ENCODE measurements around the gene HBA2.
"Not testable (repeated sequence)": the region's sequence is repeated elsewhere in the genome, so short reads cannot be mapped to it uniquely, and the experiment has no call there.

Gene HBA2

GRCh38 chr16:204046-204445 is 31.4 kb downstream of the HBA2 start:
- DNase-seq, result not testable (repeated sequence)

GRCh38 chr16:209359-209758 is 36.7 kb downstream of the HBA2 start:
- not testable (repeated sequence) for DNase-seq

- DNase-seq, result not testable (repeated sequence)
Measured at GRCh38 chr16:211631-212180, 39.0 kb downstream of the HBA2 start.

GRCh38 chr16:212999-213398 is 40.3 kb downstream of the HBA2 start:
- no peak for DNase-seq

- DNase-seq, result no peak
Measured at GRCh38 chr16:220021-220420, 47.3 kb downstream of the HBA2 start.

Measured in activated CD8-positive, alpha-beta memory T cell treated with anti-CD3 and anti-CD28 coated beads, Interleukin-2, amount 50 U/mL, for 4 hours (primary cell).